SU-DHL-6 (cell line): ENCODE measurements around the gene PXMP4.

Experiments
- EZH2phosphoT487 ChIP-seq: fragments of 200-600 bp; sonication (generic), shearing (Covaris generic); conservative IDR thresholded peaks from 2 replicates; pipeline ENCODE4 v1.6.1; 2018; ENCODE audit warnings: mild to moderate bottlenecking, antibody characterized with exemption, low read length, moderate library complexity, mixed read lengths
- TF ChIP-seq, protein P1 (sequence below): fragments of 200-600 bp; sonication (generic); IDR thresholded peaks from one replicate; pipeline ENCODE4 v1.5.1; 2017; ENCODE audit warnings: antibody characterized with exemption, mild to moderate bottlenecking, low read length, moderate library complexity; ENCODE audit not compliant: insufficient read depth, poor library complexity, severe bottlenecking

DNA sequence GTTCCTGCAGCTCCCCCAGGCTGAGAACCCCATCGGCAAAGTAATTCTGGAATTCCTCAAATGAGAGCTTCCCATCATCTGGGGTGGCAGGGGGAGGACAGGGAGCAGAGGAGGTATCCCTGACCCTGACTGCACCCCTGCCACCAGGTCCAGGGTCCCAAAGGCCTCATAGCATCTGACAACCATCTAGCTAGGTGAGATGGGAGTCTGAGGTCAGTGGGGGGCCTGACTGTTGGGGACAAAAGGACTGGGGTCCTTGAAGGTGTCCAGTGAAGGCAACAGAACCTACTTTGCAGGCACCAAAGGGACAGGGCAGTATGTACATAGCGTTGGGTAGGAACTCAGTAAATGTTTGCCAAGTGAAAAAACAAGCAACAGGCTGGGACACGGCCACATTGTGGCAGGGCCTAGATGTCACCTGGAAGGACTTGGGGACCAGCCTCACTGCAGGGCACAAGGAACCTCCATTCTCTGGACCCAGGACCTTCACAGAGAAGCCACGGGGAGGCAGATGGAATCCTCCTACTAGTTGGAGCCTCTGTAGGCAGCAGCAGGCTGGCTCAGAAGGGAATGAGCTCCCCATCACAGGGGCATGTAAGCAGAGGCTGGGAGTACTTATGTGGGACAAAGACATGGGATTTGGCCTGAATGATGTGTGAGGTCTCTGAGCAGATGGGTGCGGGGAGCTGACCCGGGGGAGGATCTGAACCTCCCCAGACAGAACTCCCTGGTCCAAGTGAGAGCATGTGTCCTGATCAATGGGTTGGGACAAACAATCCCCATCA lies 49.2 kb downstream of the PXMP4 start:
- TF ChIP-seq, protein P1, sequence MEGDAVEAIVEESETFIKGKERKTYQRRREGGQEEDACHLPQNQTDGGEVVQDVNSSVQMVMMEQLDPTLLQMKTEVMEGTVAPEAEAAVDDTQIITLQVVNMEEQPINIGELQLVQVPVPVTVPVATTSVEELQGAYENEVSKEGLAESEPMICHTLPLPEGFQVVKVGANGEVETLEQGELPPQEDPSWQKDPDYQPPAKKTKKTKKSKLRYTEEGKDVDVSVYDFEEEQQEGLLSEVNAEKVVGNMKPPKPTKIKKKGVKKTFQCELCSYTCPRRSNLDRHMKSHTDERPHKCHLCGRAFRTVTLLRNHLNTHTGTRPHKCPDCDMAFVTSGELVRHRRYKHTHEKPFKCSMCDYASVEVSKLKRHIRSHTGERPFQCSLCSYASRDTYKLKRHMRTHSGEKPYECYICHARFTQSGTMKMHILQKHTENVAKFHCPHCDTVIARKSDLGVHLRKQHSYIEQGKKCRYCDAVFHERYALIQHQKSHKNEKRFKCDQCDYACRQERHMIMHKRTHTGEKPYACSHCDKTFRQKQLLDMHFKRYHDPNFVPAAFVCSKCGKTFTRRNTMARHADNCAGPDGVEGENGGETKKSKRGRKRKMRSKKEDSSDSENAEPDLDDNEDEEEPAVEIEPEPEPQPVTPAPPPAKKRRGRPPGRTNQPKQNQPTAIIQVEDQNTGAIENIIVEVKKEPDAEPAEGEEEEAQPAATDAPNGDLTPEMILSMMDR, result no peak
- TF ChIP-seq EZH2phosphoT487, result no peak
